ENCODE results near the gene COMT. TPM values are rescaled to one million over a fixed set of nuclear protein-coding genes. Genes with fewer than 3 reads are reported as not detected.
A peak's percentile ranks its signal among the peaks of the same experiment; 100 is the strongest.

COMT gene
- total RNA-seq, 1 donor: 50.4 TPM

- Histone ChIP-seq H3K4me1 (ENCODE audit: insufficient read depth, low read length) (peaks cover 10% of the 10 kb centered on the region), H3K4me3 (ENCODE audit: low read length) (no peak overlapping the region), H3K27me3 (ENCODE audit: insufficient read depth, low read length) (no peaks in the 10 kb centered on the region), H3K9me3 (ENCODE audit: low read depth, low read length) (no peaks in the 10 kb centered on the region)
These were observed 43.6 kb downstream of the COMT start for GRCh38 chr22:19984851-19985811.

DNA sequence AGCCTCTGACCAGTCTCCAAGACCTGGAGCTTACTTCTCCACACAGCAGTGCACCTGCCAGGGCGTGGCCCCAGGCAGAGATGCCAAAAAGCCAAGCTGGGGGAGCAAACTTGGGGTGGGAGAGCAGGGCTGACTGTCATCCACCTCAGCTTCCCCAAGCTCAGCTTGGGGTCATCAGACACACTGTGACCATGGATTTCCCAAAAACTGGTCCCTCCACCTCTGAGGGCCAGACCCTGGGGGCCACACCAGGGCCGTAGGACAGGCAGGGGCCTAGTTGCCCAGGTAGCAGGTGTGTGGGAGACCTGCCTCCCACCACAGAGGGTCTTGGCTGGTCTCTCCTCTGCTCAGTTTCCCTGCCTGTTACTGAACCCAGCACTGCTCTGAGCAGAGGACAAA lies 44.4 kb downstream of the COMT start:
- Histone ChIP-seq H3K4me1 (ENCODE audit: insufficient read depth, low read length) (peaks cover 10% of the 10 kb centered on the region), H3K4me3 (ENCODE audit: low read length) (no peak overlapping the region), H3K9me3 (ENCODE audit: low read depth, low read length) (no peaks in the 10 kb centered on the region), H3K27me3 (ENCODE audit: insufficient read depth, low read length) (no peaks in the 10 kb centered on the region)

DNA sequence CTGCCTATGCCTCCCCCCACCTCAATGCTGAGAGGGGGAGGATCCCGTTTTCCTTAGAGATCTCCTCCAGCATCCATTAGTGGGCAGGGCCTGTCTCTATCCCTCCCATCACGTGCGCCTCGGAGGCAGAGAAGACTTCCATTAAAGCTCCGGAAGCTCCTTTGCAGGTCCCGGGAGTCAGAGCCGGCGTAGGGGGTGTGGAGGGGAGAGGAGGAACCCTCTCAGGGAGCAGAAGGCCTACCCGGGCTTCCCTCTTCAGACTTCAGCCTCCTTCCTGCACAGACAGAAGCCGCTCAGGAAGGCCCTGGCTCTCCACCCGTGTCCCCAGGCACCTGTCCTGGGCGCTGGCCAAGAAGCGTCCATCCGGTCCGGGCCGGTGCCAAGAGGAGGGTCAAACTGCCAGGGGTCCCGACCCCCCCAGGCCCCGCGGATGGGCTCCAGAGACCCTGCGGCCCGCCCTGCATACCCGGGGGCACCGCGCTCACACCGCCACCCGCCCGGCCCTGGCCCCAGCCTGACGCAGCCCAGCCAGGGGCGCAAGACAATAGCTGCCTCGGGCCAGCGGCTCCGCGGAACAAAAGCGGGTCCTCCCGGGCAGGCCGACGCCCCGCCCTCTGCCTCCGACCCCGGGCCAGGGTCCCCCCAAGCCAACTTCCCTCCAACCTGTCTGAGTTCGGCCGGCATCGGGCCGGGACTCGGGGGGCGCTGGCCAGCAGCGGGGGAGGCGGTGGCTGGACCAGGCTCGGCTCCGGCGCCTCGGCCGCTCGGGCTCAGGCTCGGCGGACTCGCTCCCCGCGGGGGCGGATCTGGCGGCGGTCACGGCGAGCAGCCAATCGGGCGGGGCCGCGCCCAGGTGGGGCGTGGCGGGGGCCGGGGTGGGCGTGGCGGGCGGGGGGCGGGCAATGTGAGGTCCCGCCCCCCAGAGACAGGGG lies 45.1 kb downstream of the COMT start:
- peaks cover 10% of the 10 kb centered on the region for H3K4me1 ChIP-seq (ENCODE audit: insufficient read depth, low read length)
- H3K27me3 ChIP-seq (ENCODE audit: insufficient read depth, low read length): no peaks in the 10 kb centered on the region
- peak overlapping the region; percentile 47 for H3K4me3 ChIP-seq (ENCODE audit: low read length)
- H3K9me3 ChIP-seq (ENCODE audit: low read depth, low read length): no peaks in the 10 kb centered on the region

DNA sequence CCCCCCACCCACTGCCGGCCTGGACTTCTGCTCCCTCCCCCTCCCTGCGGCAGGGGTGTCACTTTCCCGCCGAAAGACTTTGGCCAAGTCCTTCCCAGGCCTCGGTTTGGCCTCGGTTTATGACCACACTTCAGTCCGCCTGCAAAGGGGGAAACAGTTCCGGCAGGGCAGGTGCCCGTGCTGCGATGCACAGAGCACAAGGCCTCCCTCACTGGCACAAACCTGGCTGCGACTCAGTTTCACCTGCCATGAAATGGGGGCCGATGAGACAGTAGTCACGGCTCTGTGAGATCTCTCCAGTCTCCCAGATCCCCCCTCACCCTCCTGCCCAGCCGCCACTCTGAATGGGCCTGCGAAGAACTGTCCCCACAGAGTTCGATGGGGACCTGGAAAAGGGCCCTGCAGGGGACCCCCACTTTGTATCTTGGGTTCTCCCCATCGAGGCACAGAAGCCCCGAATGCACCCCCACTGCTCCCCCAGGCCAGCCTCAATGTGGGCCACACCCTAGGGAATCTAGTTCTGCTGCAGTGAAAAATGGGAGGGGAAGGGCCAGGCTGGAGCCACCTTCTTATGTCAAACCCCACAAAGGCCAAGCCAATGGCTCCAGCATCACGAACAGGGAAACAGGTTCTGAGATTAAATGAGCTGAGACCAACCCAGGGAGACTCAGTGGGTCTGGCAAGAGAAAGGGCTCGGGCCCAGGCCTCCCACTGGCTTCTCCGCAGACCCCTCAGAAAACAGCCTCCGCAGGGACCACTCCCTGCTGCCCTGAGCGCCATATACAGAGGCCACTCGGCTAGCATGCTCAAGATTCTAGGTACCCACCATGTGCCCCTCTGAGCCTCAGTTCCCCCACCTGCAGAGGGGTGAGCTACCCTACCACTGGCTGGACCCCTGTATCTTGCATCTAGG lies 46.1 kb downstream of the COMT start:
- Histone ChIP-seq H3K4me3 (ENCODE audit: low read length) (no peak overlapping the region), H3K4me1 (ENCODE audit: insufficient read depth, low read length) (peaks cover 10% of the 10 kb centered on the region), H3K27me3 (ENCODE audit: insufficient read depth, low read length) (no peaks in the 10 kb centered on the region), H3K9me3 (ENCODE audit: low read depth, low read length) (no peaks in the 10 kb centered on the region)

- Histone ChIP-seq H3K4me1 (ENCODE audit: insufficient read depth, low read length) (peaks cover 10% of the 10 kb centered on the region), H3K4me3 (ENCODE audit: low read length) (no peak overlapping the region), H3K9me3 (ENCODE audit: low read depth, low read length) (no peaks in the 10 kb centered on the region), H3K27me3 (ENCODE audit: insufficient read depth, low read length) (no peaks in the 10 kb centered on the region)
These were observed 46.8 kb downstream of the COMT start for GRCh38 chr22:19988331-19988808.

GRCh38 chr22:19988965-19989724 lies 47.6 kb downstream of the COMT start:
- Histone ChIP-seq H3K9me3 (ENCODE audit: low read depth, low read length) (no peaks in the 10 kb centered on the region), H3K27me3 (ENCODE audit: insufficient read depth, low read length) (no peaks in the 10 kb centered on the region), H3K4me1 (ENCODE audit: insufficient read depth, low read length) (peaks cover 10% of the 10 kb centered on the region), H3K4me3 (ENCODE audit: low read length) (no peak overlapping the region)

DNA sequence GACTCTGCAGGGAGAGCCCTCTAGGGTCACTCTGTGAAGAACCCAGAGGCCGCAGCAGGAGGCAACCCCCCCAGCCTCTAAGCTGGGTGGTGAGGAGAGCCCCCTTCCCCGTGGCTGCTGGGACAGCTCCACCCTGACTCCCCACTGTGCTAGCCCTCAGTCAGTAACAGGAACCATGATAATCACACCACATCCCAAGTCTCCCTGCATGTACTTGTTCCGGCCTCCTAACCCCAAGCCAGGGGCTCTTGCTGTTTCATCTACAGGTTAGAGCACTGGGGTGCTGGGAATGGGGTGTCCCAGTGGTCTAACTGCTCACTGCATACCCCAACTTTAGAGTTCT lies 48.1 kb downstream of the COMT start:
- Histone ChIP-seq H3K4me3 (ENCODE audit: low read length) (no peak overlapping the region), H3K27me3 (ENCODE audit: insufficient read depth, low read length) (no peaks in the 10 kb centered on the region), H3K4me1 (ENCODE audit: insufficient read depth, low read length) (peaks cover 10% of the 10 kb centered on the region), H3K9me3 (ENCODE audit: low read depth, low read length) (no peaks in the 10 kb centered on the region)

DNA sequence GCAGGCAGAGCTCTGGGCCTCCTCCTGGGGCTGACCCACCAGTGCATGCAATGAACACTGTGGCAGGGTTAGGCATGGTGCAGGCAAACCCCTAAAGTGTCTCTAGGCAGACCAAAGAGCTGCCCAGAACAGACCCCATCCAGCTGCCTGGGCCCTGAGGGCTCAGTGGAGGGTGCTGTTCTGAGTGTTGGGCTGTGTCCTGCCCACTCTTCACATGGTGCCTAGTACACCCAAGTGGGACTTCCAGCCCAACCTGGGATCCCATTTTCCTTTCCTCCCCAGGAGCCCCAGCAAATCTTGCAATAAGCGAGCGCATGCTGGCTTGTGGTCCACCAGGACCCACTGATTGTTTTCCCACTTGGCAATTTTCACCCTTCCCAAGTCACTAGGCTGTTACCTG lies 48.6 kb downstream of the COMT start:
- Histone ChIP-seq H3K9me3 (ENCODE audit: low read depth, low read length) (no peaks in the 10 kb centered on the region), H3K4me1 (ENCODE audit: insufficient read depth, low read length) (peaks cover 10% of the 10 kb centered on the region), H3K27me3 (ENCODE audit: insufficient read depth, low read length) (no peaks in the 10 kb centered on the region), H3K4me3 (ENCODE audit: low read length) (no peak overlapping the region)

- Histone ChIP-seq H3K27me3 (ENCODE audit: insufficient read depth, low read length) (no peaks in the 10 kb centered on the region), H3K9me3 (ENCODE audit: low read depth, low read length) (no peaks in the 10 kb centered on the region), H3K4me3 (ENCODE audit: low read length) (no peak overlapping the region), H3K4me1 (ENCODE audit: insufficient read depth, low read length) (peaks cover 10% of the 10 kb centered on the region)
These were observed 49.2 kb downstream of the COMT start for GRCh38 chr22:19990609-19991394.

GRCh38 chr22:19991395-19991644 lies 49.7 kb downstream of the COMT start:
- Histone ChIP-seq H3K4me1 (ENCODE audit: insufficient read depth, low read length) (peaks cover 5% of the 10 kb centered on the region), H3K9me3 (ENCODE audit: low read depth, low read length) (no peaks in the 10 kb centered on the region), H3K27me3 (ENCODE audit: insufficient read depth, low read length) (no peaks in the 10 kb centered on the region), H3K4me3 (ENCODE audit: low read length) (no peak overlapping the region)

GRCh38 chr22:19991645-19992451 lies 50.3 kb downstream of the COMT start:
- peaks cover under 1% of the 10 kb centered on the region for H3K4me1 ChIP-seq (ENCODE audit: insufficient read depth, low read length)
- H3K4me3 ChIP-seq (ENCODE audit: low read length): no peak overlapping the region
- no peaks in the 10 kb centered on the region for H3K27me3 ChIP-seq (ENCODE audit: insufficient read depth, low read length)
- no peaks in the 10 kb centered on the region for H3K9me3 ChIP-seq (ENCODE audit: low read depth, low read length)

GRCh38 chr22:19992481-19992911 lies 50.9 kb downstream of the COMT start:
- no peak overlapping the region for H3K4me3 ChIP-seq (ENCODE audit: low read length)
- H3K9me3 ChIP-seq (ENCODE audit: low read depth, low read length): no peaks in the 10 kb centered on the region
- no peaks in the 10 kb centered on the region for H3K27me3 ChIP-seq (ENCODE audit: insufficient read depth, low read length)
- H3K4me1 ChIP-seq (ENCODE audit: insufficient read depth, low read length): no peaks in the 10 kb centered on the region

DNA sequence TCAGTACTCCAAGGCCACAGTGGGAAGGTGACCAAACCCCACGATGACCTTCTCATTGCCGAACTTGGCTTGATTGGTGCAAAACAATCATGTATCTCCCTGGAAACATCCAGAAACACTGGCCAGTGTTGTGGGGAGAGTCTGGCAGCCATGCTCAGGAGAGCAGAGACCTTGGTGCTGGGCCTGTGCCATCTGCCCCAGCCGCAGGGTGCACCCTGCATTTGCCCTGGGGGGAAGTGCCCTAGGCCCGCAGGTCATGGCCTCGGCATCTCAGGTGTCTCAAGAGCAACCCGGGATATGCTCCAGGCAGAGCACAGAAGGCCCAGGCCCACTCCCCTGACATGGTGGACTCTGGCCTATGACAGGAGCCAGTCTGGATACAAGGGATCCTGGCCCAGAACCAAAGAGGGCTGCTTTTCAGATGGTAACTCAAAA lies 51.4 kb downstream of the COMT start:
- no peaks in the 10 kb centered on the region for H3K4me1 ChIP-seq (ENCODE audit: insufficient read depth, low read length)
- no peaks in the 10 kb centered on the region for H3K27me3 ChIP-seq (ENCODE audit: insufficient read depth, low read length)
- no peaks in the 10 kb centered on the region for H3K9me3 ChIP-seq (ENCODE audit: low read depth, low read length)
- no peak overlapping the region for H3K4me3 ChIP-seq (ENCODE audit: low read length)
